UCSD-AML1 (cell line): Measurements from ENCODE around the gene FGF19.

Source experiments
- DNase-seq: peaks from one replicate; lab custom pipeline; 2025; ENCODE audit not compliant: unreplicated experiment; lab: John Stamatoyannopoulos, UW

FGF19 gene

DNA sequence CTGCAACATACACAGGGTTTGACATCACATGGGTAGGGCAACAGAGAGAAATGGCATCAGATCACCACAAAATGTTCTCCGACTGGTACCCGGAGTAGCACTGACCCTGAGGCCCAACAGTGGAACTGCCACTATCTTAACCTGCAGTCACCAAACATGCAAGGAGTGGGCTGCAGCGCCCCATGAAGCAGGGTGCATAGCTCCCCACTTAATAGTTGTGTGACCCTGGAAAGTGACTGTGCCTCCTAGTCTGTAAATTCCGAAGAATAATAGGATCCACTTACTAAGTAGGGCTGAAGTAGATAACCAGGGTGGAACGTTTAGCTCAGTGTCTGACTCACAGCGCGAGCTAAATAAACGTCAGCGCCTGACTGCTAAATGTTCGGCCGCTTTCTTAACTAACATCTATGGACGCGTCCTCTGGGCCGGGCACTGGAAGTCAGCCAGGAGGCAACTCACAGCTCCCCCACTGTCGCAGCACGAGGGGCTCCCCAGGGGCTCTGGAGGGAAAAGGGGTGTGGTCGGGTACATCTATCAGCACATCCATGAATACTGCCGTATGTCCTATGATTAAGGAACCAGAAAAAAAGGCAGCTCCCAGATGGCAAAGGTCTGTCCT is 29.4 kb downstream of the FGF19 start:
- no peak for DNase-seq

DNA sequence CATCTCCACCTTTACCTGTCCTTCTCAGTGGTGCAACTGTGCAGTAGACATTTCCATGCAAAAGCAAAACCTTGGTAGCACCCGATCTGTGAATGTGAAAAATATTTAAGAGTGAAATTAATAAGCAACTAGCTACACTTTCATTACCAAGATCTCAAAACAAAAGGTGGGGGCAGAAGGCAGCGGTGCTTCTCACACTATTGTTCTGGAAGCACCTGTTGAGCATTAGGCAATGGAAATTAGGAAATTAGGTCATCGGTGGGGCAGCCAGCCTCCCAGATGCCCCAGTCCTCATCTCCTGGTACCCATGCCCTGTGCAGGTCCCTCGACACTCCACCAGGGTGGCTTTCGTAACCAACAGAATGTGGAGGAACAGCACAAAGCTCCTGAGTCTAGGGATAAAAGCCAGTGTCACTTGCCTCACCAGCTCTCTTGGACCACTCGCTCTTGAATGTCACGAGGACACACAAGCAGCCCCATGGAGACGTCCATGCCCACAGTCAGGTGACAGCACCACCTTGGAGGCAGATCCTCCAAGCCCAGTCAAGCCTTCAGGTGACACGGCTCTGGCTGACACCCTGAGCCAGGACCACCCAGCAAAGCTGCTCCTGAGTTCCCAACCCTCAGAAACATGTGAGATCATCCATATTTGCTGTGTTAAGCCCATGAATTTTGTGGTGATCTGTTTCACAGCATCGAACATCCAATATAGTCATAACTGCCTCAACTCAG is 31.9 kb downstream of the FGF19 start:
- no peak for DNase-seq

DNA sequence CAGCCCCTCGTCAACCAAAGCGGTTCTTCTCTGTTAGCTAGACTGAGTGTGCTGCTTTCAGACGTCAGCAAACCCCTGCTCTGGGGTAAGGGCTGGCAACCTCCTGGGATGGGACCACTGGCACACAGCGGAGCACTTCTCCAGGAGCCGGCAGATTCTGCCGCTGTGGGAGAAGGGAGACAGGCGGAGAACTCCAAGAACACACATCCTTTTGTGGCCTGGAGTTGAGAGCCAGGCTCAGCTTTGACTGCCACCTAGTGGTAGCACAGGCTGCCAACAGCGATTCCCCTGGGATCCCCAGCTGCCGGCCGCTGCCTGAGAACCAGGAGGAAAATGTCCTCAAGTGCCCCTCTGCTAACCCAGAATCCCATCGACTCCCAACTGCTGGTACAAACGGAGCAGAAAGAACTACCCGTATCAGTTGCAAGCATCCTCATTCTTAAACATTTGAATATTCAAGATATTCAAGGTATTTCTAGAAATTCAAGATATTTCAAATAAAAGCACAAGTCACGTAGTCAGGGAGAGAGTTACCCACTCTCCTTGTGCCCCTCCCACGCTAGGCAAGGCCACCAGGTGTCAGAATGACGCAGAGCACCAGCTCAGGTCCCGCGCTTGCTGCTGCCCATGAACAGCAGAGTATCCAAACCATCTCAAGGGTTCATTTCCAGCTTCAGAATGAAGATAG is 33.5 kb downstream of the FGF19 start:
- DNase-seq: peak; percentile 75

DNA sequence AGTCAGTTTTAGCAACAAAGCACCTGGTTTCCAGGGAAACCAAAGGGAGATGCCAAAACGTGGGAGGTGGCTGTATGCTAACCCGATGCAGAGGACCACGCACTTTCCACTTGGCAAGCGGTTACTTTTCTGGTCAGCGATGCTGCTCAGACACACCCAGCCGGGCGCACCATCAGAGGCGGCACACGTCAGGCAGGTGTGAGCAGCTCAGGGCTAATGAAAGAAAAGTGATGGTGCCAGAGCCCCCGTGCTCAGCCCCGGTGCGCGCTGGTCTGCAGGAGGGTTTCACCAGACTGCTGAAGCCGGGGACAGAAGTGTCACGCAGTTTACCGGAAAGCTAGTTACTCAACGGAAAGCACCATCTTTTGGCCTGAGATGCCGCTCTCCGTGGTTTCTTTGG is 34.3 kb downstream of the FGF19 start:
- DNase-seq: no peak

DNA sequence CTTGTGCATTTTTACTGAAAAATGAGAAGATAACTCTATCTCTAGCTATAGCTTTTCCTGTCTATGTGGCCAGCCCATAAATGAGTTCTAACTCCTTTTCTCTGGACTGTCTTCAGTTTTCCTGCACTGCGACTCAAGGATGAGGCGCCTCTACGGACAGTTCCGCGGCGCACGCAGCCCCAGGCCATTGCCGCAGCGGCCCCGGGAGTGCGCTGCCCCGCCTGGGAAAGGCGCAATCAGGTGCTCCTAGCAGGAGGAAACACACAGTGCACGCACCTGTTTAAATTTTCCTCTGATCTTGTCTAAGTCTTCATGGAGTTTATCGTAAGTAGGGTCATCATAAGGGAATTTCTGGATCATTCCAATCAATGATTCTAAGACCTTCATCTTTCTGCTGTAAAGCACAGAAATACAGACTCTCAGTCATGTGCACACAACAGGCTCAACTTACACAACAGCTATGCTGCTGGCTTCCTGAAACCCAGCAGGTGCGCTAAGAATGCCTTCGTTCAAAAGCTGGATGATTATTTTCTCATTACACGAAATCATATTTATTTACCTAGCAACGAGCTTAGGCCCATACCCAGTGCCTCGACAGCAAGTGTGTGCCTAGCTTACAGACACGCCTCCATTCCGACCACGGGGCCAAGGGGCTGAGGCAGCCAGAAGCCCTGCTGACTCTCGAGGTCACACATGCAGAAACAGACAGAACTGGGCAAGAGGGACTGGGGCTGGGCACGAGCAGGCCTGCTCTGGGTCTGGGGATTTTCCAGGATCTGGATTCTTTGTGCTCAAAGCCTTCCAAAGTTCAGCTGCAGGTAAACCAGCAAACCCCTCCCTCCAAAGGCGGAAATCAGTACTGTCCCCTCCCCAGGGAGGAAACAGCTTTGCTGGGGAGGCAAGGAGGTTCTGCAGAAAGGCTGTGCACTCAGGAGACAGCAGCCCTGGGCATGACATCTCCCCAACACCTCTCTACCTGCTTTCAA is 35.9 kb downstream of the FGF19 start:
- DNase-seq: no peak

DNA sequence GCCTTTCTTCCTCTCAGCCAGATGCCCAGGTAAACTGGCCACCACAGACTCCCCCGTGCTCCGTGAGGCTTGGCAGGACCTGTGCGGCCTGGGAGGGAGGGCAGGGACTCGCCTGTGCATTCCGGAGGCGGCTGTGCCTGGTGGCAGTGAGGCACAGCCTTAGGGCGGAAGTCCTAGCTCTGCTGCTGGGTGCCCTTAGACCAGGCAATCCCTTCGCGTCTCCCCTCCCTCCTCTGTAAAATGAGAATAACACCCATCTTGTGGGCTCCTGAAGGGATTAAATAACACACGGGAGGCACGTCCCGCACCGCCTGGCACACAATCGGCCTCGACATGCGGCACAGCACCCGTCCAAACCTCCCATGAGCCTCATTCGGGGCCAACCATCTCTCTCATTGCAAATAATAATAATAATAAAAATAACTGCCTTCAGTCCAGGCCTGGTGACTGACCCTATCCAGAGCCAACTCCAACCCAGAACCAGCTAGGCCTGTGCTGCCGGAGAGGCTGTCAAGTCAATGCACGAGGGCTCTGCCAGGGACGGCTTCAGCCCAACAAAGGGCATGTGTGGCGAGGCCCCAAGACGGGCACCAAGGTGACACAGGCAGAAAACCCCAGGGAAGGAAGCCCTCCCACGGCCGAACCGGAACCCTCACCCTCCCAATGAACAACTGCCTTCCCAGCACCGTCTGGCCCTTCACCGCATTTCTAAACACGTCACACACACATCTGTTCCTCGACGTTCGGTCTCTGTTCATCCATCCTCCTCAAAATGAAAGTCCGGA is 36.9 kb downstream of the FGF19 start:
- DNase-seq: peak; percentile 33

DNA sequence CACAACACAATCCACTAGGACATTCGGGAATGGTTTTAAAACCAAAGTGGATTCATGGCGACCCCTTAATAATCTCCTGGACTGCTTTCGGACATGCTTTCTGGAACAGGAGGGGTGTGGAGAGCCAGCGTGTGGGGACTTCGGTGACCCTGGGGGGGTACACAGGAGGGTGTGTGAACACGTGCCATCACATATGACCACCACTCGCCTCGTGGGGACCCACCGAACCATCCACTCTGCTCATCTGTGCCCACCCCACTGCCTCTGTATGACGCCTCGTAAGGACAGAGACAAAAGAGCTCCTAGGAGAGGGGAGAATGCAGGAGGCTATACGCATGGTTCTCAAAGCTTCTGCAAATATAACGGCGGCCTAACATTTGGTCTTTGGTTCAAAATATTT is 37.6 kb downstream of the FGF19 start:
- no peak for DNase-seq

DNA sequence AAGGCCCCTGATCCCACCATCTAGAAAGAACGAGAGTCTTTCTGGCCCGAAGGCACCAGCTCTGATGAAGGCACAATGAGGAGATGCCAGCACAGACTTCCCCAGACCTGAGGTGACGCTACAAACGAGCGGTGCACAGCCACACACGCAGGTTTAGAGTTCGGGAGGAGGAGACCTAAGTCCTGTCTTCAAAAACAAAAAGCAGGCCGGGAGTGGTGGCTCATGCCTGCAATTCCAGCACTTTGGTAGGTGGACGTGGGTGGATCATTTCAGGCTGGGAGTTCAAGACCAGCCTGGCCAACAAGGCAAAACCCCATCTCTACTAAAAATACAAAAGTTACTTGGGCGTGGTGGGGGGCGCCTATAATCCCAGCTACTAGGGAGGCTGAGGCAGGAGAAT is 38.2 kb downstream of the FGF19 start:
- no peak for DNase-seq

DNA sequence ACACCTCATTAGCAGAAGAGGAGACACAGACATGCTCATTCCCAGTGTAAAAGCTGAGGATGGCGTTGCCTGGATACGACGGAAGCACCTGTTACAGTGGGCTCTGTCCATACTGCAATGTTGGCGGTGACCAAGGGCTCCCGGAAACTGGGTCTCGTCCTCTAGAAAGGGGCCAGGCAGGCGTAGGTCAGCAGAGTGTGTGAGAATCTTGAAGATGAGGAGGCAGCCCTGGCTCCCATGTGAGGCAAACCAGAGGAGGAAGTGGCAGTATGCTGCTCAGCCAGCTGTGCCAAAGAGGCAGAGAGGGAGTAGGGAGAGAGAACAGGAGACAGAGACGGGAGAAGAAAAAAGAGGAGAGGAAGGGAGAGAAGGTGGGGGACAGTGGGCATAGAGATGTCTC is 38.9 kb downstream of the FGF19 start:
- no peak for DNase-seq

DNA sequence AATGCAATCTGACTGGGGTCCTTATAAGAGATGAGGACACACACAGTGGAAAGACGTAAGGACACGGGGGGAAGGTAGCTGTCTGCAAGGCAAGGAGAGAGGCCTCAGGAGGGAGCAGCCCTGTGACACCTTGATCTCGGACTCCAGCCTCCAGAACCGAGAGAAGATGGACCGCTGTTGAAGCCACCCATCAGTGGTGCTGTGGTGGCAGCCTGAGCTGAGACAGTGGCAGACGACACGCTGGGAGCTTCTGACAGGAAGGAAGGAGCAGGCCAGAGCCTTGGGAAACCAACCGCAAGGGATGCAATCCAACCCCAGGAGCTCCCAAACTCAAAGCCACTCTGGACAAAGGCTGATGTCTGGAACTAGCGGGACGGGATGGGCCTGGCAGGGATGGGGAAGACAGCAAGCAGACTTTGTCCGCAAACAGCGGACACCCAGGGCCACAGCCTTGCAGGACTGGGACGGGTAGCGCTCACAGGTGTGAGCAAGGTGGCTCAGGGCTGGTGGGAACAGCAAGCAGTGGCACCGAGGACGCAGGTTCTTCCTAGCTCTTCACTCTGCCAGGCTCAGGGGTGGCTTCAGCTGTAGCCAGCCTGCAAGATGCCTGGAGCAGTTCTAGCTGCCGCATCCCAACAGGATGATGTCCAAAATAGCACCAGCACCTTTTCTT is 39.6 kb downstream of the FGF19 start:
- DNase-seq: no peak

DNA sequence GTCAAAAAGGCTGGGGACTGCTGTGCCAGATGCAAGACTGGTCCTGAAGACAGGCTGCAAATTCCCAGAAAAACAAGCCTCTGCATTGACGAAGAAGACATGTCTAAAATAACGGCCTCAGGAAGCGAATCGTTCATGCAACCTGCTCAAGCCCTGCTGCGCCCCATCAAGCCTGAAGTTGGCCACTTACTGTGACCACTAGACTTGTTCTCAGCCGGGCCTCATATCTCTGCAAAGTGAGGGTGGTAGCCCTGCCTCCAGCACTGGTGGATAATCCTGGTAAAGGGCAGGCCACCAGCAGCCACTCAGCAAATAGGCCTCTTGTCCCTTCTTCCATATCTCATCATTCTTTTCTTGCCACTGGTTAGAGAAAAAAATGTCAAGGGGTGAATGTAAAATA is 40.5 kb downstream of the FGF19 start:
- no peak for DNase-seq

DNA sequence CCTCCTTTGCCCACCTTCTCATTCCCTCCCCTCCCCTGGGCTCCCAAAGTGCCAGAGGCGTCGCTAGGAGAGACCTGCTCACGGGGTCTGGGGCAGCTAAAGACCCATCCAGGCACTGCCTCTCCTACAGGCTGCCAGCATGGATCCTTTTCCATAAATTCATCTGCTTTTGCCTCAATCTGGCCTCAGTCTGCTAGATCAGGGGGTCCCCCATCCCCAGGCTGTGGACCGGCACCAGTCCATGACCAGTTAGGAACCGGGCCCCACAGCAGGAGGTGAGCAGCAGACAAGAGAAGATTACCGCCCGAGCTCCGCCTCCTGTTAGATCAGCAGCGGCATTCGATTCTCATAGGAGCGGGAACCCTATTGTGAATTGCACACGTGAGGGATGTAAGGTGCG is 41.0 kb downstream of the FGF19 start:
- DNase-seq: no peak

DNA sequence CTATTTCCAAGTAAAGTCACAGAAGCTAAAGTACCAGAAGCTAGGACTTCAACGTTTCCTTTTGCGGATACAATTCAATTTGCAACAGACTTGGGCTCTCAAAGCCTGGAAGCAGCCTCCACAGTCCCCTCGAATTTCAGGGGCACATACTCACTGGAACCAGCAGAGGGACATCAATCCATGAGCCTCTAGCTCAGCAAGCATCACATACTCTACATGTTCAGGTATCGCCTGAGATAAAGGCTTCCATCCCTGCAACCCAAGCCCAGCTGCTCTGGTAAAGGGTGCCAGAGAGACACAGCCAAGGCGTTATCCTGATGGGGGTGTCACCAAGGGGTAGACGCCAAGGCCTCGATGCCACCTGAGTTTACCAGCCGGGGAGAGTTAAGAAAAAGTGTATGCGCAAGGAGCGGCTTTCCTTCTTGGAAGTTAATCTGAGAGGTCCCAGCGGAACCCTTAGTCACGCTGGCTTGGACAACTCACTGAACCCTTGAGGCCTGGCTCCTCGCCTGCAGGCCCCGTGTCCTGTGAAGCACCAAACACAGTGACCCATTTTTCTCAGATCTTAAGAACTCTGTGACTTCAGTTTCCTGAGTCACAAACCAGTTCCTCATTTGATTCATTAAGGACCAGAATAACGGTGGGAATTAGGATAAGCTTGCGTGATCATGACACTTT is 41.7 kb downstream of the FGF19 start:
- DNase-seq: no peak

DNA sequence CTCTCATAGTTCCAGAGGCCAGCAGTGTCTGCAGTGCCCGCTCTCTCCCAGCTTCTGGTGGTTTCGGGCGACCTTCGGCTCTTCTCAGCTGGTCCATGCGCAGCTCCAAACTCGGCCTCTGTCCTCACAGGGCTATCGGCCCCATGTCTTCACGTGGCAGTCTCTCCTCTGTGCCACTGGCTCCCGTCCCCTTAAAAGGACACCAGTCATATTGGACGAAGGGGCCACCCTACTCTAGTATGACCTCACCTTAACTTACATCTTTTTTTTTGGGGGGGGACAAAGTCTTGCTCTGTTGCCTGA is 42.5 kb downstream of the FGF19 start:
- DNase-seq: no peak

DNA sequence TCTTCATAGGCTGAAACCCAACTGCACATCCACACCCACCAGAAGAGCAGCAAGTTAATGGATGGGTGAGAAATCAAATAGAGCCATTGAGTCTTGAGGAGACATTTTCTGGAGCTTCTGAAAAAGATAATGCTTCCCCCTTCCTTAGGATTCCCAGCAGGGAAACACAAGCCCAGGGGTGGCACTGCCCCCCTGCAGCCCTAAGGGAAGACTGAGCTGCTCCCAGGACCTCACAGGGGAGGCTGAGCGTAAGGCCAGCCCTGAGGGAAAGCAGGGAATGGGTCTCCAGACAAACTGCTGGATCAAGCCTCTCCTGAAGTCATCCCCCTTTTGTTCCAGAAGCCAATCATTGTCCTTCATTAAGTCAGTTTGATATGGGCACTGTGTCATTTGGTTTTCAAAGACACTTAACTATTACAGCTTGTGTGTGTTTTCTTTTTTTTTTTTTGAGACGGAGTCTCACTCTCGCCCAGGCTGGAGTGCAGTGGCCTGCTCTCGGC is 43.8 kb downstream of the FGF19 start:
- no peak for DNase-seq

DNA sequence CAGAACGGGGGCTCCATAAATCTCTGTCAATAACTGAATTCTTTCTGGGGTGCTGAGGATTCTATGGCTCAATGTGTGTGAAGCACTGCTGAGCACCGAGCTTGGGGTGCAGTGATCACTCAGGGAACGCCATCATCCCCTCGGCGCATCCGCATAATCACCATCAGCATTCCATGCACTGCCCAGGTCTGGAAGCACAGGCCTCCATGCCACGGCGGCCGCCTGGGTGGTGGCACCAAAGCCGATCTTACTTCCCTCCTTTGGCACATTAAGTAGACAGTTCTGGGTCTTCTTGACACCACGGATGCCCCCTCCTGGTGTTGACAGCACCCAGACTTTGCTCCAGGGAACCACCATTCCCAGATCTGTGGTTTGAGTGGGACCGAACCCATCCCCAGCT is 44.2 kb downstream of the FGF19 start:
- DNase-seq: no peak

DNA sequence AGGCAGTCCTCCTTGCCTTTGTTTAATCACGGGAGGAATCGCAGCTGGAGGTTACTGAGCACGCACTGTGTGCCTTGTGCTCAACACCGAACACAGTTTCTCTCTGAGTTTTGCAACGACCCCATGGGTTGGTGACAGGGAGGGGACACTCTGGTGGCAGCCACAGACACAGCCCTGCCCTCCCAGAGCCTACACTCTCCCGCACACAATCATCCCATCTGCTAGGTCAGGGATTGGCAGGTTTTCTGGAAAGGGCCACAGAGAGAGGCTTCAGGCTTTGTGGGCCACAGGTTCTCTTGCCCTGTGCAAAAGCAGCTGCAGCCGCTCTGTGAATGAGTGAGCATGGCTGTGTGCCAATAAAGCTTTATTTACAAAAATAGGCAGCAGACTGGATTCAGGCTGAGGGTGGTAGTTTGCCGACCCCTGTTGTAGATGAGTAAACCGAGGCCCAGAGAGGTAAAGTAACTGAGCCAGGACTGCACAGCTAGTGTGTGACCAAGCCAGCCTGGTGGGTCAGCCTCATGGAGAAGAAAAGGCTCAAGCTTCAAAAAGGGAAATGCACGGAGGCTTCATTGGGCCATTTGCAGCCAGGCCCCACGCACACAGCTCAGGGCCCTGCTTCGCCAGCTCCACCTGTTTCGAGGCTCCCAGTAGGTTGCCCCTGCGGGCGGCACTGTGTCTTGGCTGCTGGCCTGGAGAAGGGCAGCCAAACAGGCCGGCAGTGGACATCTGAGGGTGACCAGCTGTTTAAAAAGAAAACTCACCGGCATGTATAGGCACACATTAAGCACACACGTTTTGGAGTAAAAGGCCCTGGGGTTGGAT is 45.0 kb downstream of the FGF19 start:
- no peak for DNase-seq

DNA sequence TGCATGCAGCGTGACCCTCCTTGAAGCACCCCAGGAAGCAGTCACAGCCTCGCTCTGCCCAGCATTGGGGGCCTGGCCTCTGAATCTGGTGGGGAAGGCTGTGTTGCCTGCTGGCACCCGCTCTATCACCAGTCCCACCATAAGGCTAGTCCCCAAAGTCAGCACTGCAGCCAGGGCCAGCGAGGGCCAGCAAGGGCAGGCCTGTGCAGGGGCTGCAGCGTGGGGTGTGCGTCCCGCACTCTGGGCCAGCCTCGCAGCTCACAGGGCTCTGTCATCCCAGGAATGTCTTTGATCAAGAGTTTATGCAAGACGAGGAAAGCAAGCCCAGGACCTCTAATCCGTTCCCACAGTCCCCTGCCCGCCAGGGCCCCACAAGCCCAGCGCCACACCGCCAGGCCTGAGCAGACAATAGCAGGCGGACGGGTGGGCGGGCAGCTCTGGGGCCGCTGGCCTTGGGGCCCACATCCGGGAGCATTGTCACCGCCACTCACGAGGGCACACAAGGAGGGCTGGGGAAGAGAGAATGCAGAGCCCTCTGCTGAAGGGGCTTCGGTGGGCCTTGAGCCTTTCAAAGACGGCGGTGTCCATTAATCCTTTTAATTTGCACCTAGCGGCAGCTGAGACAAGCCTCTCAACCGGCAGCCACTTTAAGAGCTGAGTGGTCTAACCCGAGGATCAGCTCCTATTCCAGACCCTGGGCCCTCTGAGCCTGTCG is 45.8 kb downstream of the FGF19 start:
- no peak for DNase-seq
